H1 (cell line): ENCODE measurements around the gene LRG1. TPM values are rescaled to one million over a fixed set of nuclear protein-coding genes. Genes with fewer than 3 reads are reported as not detected.

Source experiments
- CTCF ChIA-PET: fragments of 300-600 bp; sonication (Branson Sonifier 250); formaldehyde crosslinking; loops from one replicate; lab custom pipeline; 2021; ENCODE audit not compliant: partially characterized antibody; lab: Charles Lee
- POLR2A ChIA-PET: fragments of 300-600 bp; sonication (Branson Sonifier 250); formaldehyde crosslinking; loops from one replicate; lab custom pipeline; 2021; ENCODE audit warnings: inconsistent platforms; ENCODE audit not compliant: partially characterized antibody; lab: Charles Lee
- DNase-seq, 2 experiments: peaks; one replicate each; pipeline versions ENCODE4 v3.0.0 to v3.0.0-alpha.2; 2010 to 2022; ENCODE audit warnings: low spot score in 2 of 2, low read depth in 1 of 2, mixed read lengths in 1 of 2
- FAIRE-seq: peaks from 2 replicates; lab custom pipeline; 2011; peaks lifted over from hg19 to GRCh38; lab: Jason Lieb, UNC
- H2AFZ ChIP-seq: 2 replicates; pipeline ENCODE4 v1.8.1; 2012; ENCODE audit warnings: low read length, inconsistent platforms
- H2AK5ac ChIP-seq: 2 replicates; pipeline ENCODE4 v1.6.1; 2013; ENCODE audit warnings: low read depth, low read length
- H2BK120ac ChIP-seq: replicated peaks from 2 replicates; pipeline ENCODE3; 2013; ENCODE audit warnings: low read depth, low read length, inconsistent platforms
- H2BK12ac ChIP-seq: 2 replicates; pipeline ENCODE4 v1.6.1; 2013; ENCODE audit warnings: low read depth, low read length
- H2BK15ac ChIP-seq: 2 replicates; pipeline ENCODE4 v1.6.1; 2013; ENCODE audit warnings: low read length
- H2BK20ac ChIP-seq: 2 replicates; pipeline ENCODE4 v1.6.1; 2013; ENCODE audit warnings: low read length
- H2BK5ac ChIP-seq: 2 replicates; pipeline ENCODE4 v1.6.1; 2013; ENCODE audit warnings: low read depth, low read length
- H3K14ac ChIP-seq: 2 replicates; pipeline ENCODE4 v1.6.1; 2013; ENCODE audit warnings: inconsistent platforms; ENCODE audit not compliant: insufficient read length
- H3K18ac ChIP-seq: 2 replicates; pipeline ENCODE4 v1.6.1; 2013; ENCODE audit warnings: low read length; ENCODE audit errors: extremely low read depth
- H3K23ac ChIP-seq: 2 replicates; pipeline ENCODE4 v1.6.1; 2013; ENCODE audit warnings: inconsistent platforms; ENCODE audit not compliant: insufficient read length
- H3K23me2 ChIP-seq: 2 replicates; pipeline ENCODE4 v1.6.1; 2013; ENCODE audit warnings: low read depth, low read length
- H3K27ac ChIP-seq: 2 replicates; pipeline ENCODE4 v1.6.1; 2011; ENCODE audit warnings: low read depth, low read length, inconsistent platforms
- H3K27me3 ChIP-seq, 4 experiments: replicated peaks in 1 of 4; 1 replicate in 1 of 4; 2 replicates in 3 of 4; pipeline versions ENCODE4 v1.6.1 to v1.8.1; 2011 to 2013; ENCODE audit warnings: low read length in 3 of 4, mild to moderate bottlenecking in 3 of 4, inconsistent platforms in 2 of 4, mixed read lengths in 2 of 4, moderate library complexity in 1 of 4; ENCODE audit not compliant: control insufficient read depth in 3 of 4, insufficient read depth in 3 of 4; ENCODE audit errors: extremely low read depth in 1 of 4
- H3K36me3 ChIP-seq, 4 experiments: 2 replicates each; pipeline versions ENCODE4 v1.6.1 to v1.8.1; 2011 to 2013; ENCODE audit warnings: mild to moderate bottlenecking in 4 of 4, low read length in 3 of 4, moderate library complexity in 2 of 4, control low read depth in 1 of 4, inconsistent platforms in 1 of 4; ENCODE audit not compliant: insufficient read depth in 4 of 4, control insufficient read depth in 2 of 4
- H3K4ac ChIP-seq: replicated peaks from 2 replicates; pipeline ENCODE3; 2013; ENCODE audit warnings: low read length, low read depth, mixed read lengths, inconsistent platforms; ENCODE audit not compliant: insufficient read length
- H3K4me1 ChIP-seq, 4 experiments: replicated peaks in 1 of 4; 1 replicate in 1 of 4; 2 replicates in 3 of 4; pipeline versions ENCODE4 v1.6.1 to v1.8.1; 2011 to 2013; ENCODE audit warnings: low read length in 3 of 4, inconsistent platforms in 2 of 4, mixed read lengths in 1 of 4; ENCODE audit not compliant: insufficient read depth in 4 of 4, control insufficient read depth in 3 of 4
- H3K4me2 ChIP-seq, 2 experiments: 2 replicates each; pipeline versions ENCODE4 v1.6.1 to v1.8.1; 2011 to 2013; ENCODE audit warnings: low read depth in 2 of 2, low read length in 2 of 2, control low read depth in 1 of 2, inconsistent platforms in 1 of 2, mild to moderate bottlenecking in 1 of 2; ENCODE audit not compliant: insufficient read depth in 1 of 2
- H3K4me3 ChIP-seq, 4 experiments: fragments of 200-600, 300-600 bp in 1 of 4; sonication (generic), shearing (Covaris generic), sonication (Bioruptor Twin) in 1 of 4; 2 replicates each; pipeline versions ENCODE4 v1.5.1 to v1.8.1; 2011 to 2016; ENCODE audit warnings: low read length in 4 of 4, low read depth in 3 of 4, control low read depth in 2 of 4, inconsistent platforms in 2 of 4, mild to moderate bottlenecking in 2 of 4, mixed read lengths in 1 of 4, moderate library complexity in 1 of 4; ENCODE audit not compliant: insufficient read depth in 2 of 4; ENCODE audit errors: extremely low read depth in 1 of 4
- H3K56ac ChIP-seq: replicated peaks from 2 replicates; pipeline ENCODE3; 2013; ENCODE audit warnings: low read depth, mild to moderate bottlenecking, mixed read lengths, low read length, inconsistent platforms; ENCODE audit not compliant: insufficient read length
- H3K79me1 ChIP-seq: 2 replicates; pipeline ENCODE4 v1.6.1; 2013; ENCODE audit warnings: low read depth, low read length, control low read depth
- H3K79me2 ChIP-seq, 2 experiments: 2 replicates each; pipeline versions ENCODE4 v1.6.1 to v1.8.1; 2012 to 2013; ENCODE audit warnings: low read length in 2 of 2, mild to moderate bottlenecking in 2 of 2, inconsistent platforms in 1 of 2; ENCODE audit not compliant: insufficient read depth in 2 of 2, control insufficient read depth in 1 of 2
- H3K9ac ChIP-seq, 4 experiments: replicated peaks in 1 of 4; 1 replicate in 1 of 4; 2 replicates in 3 of 4; pipeline versions ENCODE4 v1.6.1 to v1.8.1; 2011 to 2013; ENCODE audit warnings: low read depth in 3 of 4, low read length in 3 of 4, control low read depth in 2 of 4, mild to moderate bottlenecking in 2 of 4, moderate library complexity in 2 of 4, inconsistent platforms in 1 of 4; ENCODE audit errors: extremely low read depth in 1 of 4
- H3K9me3 ChIP-seq, 2 experiments: 2 replicates each; pipeline versions ENCODE4 v1.6.1 to v1.8.1; 2012 to 2013; ENCODE audit warnings: mild to moderate bottlenecking in 2 of 2, moderate library complexity in 2 of 2, control low read depth in 1 of 2, inconsistent platforms in 1 of 2, low read depth in 1 of 2, low read length in 1 of 2, mixed read lengths in 1 of 2; ENCODE audit not compliant: insufficient read depth in 2 of 2
- H4K20me1 ChIP-seq, 2 experiments: replicated peaks in 1 of 2; 2 replicates each; pipeline versions ENCODE3 to v1.8.1; 2011 to 2013; ENCODE audit warnings: inconsistent platforms in 2 of 2, low read length in 2 of 2, mild to moderate bottlenecking in 1 of 2; ENCODE audit not compliant: insufficient read depth in 2 of 2, control insufficient read depth in 1 of 2
- H4K5ac ChIP-seq: 2 replicates; pipeline ENCODE4 v1.6.1; 2013; ENCODE audit warnings: low read length, low read depth, mixed read lengths, inconsistent platforms; ENCODE audit not compliant: insufficient read length
- H4K8ac ChIP-seq: 2 replicates; pipeline ENCODE4 v1.8.0; 2013; ENCODE audit warnings: mild to moderate bottlenecking, moderate library complexity, low read length, inconsistent platforms; ENCODE audit not compliant: insufficient read depth; ENCODE audit errors: extremely low read depth
- H4K91ac ChIP-seq: replicated peaks from 2 replicates; pipeline ENCODE3; 2013; ENCODE audit warnings: low read length, mixed read lengths, inconsistent platforms; ENCODE audit not compliant: insufficient read length
- BCL11A ChIP-seq, 2 experiments: IDR thresholded peaks; one replicate each; pipeline ENCODE4 v1.6.1; 2011; ENCODE audit warnings: low read depth in 2 of 2, low read length in 2 of 2, mild to moderate bottlenecking in 2 of 2
- CEBPB ChIP-seq: IDR thresholded peaks from 2 replicates; pipeline ENCODE4 v1.6.1; 2012; ENCODE audit warnings: low read depth, low read length
- E2F6 ChIP-seq: IDR thresholded peaks from 2 replicates; pipeline ENCODE4 v1.6.1; 2012; ENCODE audit warnings: inconsistent platforms
- EZH2 ChIP-seq: fragments of 200-600 bp; sonication (generic); IDR thresholded peaks from 2 replicates; pipeline ENCODE4 v1.7.1; 2012; ENCODE audit warnings: low read depth, mild to moderate bottlenecking, moderate library complexity, low read length, inconsistent platforms; ENCODE audit not compliant: severe bottlenecking
- GABPA ChIP-seq: IDR thresholded peaks from 2 replicates; pipeline ENCODE4 v1.6.1; 2011; ENCODE audit warnings: mild to moderate bottlenecking, low read length, moderate library complexity, borderline replicate concordance; ENCODE audit not compliant: insufficient read depth
- JUN ChIP-seq: IDR thresholded peaks from 2 replicates; pipeline ENCODE4 v1.6.1; 2011; ENCODE audit warnings: low read depth, mild to moderate bottlenecking, improper control_type of control experiment, low read length
- POU5F1 ChIP-seq: IDR thresholded peaks from 2 replicates; pipeline ENCODE4 v1.6.1; 2011; ENCODE audit warnings: low read depth, mild to moderate bottlenecking, low read length, moderate library complexity
- RFX5 ChIP-seq: IDR thresholded peaks from 2 replicates; pipeline ENCODE4 v1.6.1; 2011; ENCODE audit warnings: low read depth, low read length, improper control_type of control experiment, borderline replicate concordance
- SAP30 ChIP-seq: fragments of 300-600 bp; sonication (generic); IDR thresholded peaks from 2 replicates; pipeline ENCODE4 v1.7.1; 2012; ENCODE audit warnings: low read length, moderate library complexity, mild to moderate bottlenecking, inconsistent platforms; ENCODE audit not compliant: insufficient read depth, insufficient replicate concordance
- polyA plus RNA-seq, 7 experiments: library from polyadenylated mRNA; depleted of rRNA in 3 of 7; stranded (reverse) in 5 of 7; unstranded in 2 of 7; fragments of >200 nt in 5 of 7; fragments of 200-250 nt in 2 of 7; gene quantifications; 1 replicate in 5 of 7; 2 replicates in 1 of 7; 4 replicates in 1 of 7; pipeline versions ENCODE4 v1.2.1 to v1.2.3, GENCODE V29; 2011 to 2013; ENCODE audit warnings: missing spikeins in 2 of 7, mixed read lengths in 2 of 7
- total RNA-seq: library from RNA; stranded (reverse); fragmentation: NEBNext Ultra II Directional; extraction: Animal tissue kit (Norgen Biotek cat#: 25700); gene quantifications from 2 replicates; pipeline ENCODE4 v1.2.1, GENCODE V29; 2021
- TF ChIP-seq, protein P1 (sequence below): IDR thresholded peaks from 2 replicates; pipeline ENCODE4 v1.6.1; 2012; ENCODE audit warnings: inconsistent platforms
- TF ChIP-seq, protein P2 (sequence below): IDR thresholded peaks from 2 replicates; pipeline ENCODE4 v1.6.1; 2011; ENCODE audit warnings: low read length, improper control_type of control experiment

LRG1 gene
- total and polyA plus RNA-seq, 2 of the 8 experiments (the other 6 are each of a cell fraction or from before 2014, with no cell fraction given), result 0.48 to 0.79 TPM

- Histone ChIP-seq H3K27me3 (no peaks in the 10 kb centered on the region), H3K9ac (no peak overlapping the region), H4K8ac (no peak overlapping the region), H3K36me3 (peaks cover 9 to 44% (median 33%) of the 10 kb centered on the region in 4 experiments; a peak in 6 of 8 replicates), H3K9me3 (no peaks in the 10 kb centered on the region), H3K4me2 (no peak overlapping the region), H4K20me1 (peaks cover 13 to 31% of the 10 kb centered on the region in 2 experiments), H2AK5ac (no peak overlapping the region), H3K79me2 (no peaks in the 10 kb centered on the region), H3K4ac (no peak overlapping the region), H3K18ac (no peak overlapping the region), H3K4me3 (no peak overlapping the region), H3K79me1 (0 out of 2 replicates have a peak, but pooled peaks cover 2% of the 10 kb centered on the region), H2BK120ac (no peak overlapping the region), H3K56ac (peak overlapping the region; percentile 90), H2BK20ac (no peak overlapping the region), H2BK15ac (no peak overlapping the region), H3K27ac (no peak overlapping the region), H3K4me1 (peaks cover 0 to 7% (median 3%) of the 10 kb centered on the region in 4 experiments; a peak in 4 of 7 replicates), H2AFZ (no peak overlapping the region), H2BK5ac (no peak overlapping the region), H3K14ac (no peak overlapping the region), H3K23ac (no peak overlapping the region), H4K5ac (no peak overlapping the region), H4K91ac (no peak overlapping the region), H2BK12ac (no peak overlapping the region), H3K23me2 (peaks cover 10% of the 10 kb centered on the region; the same call in 1 of the 2 replicates)
- FAIRE-seq (no peak), DNase-seq (no peak)
- TF ChIP-seq BCL11A (IDR thresholded peaks at IDR 0.05; ENCODE audit: low read depth in 2 of 2, low read length in 2 of 2) (no peak), POU5F1 (no peak), SAP30 (no peak), GABPA (no peak), E2F6 (no peak), EZH2 (no peak), JUN (no peak), RFX5 (no peak), CEBPB (no peak)
- TF ChIP-seq, protein P1, sequence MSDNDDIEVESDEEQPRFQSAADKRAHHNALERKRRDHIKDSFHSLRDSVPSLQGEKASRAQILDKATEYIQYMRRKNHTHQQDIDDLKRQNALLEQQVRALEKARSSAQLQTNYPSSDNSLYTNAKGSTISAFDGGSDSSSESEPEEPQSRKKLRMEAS, result no peak
- TF ChIP-seq, protein P2, sequence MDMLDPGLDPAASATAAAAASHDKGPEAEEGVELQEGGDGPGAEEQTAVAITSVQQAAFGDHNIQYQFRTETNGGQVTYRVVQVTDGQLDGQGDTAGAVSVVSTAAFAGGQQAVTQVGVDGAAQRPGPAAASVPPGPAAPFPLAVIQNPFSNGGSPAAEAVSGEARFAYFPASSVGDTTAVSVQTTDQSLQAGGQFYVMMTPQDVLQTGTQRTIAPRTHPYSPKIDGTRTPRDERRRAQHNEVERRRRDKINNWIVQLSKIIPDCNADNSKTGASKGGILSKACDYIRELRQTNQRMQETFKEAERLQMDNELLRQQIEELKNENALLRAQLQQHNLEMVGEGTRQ, result no peak
- POLR2A ChIA-PET, result no interaction called here
- CTCF ChIA-PET, result no interaction called here
Observed at GRCh38 chr19:4553092-4553695, 13.4 kb upstream of the LRG1 start.
